Activated CD8-positive, alpha-beta T cell treated with anti-CD3 and anti-CD28 coated beads, Interleukin-2, amount 10 ng/mL, durations not matched to agents 7 days and 5 days (primary cell): ENCODE data around the gene VCP. TPM values are rescaled to one million over a fixed set of nuclear protein-coding genes. Genes with fewer than 3 reads are reported as not detected.

Experiments
- ATAC-seq: fragments of 150-1000 bp; cut with Tn5 transposase; one replicate; pipeline ENCODE4 v1.10.0; 2021; ENCODE audit warnings: moderate library complexity
- CTCF ChIA-PET: fragments of 350-600 bp; sonication (Branson Sonifier 250); formaldehyde crosslinking; loops from one replicate; lab custom pipeline; 2021; ENCODE audit warnings: antibody characterized with exemption; lab: Charles Lee
- POLR2A ChIA-PET: fragments of 350-600 bp; sonication (Branson Sonifier 250); formaldehyde crosslinking; loops from one replicate; lab custom pipeline; 2021; ENCODE audit warnings: antibody characterized with exemption; lab: Charles Lee
- DNase-seq: peaks from one replicate; pipeline ENCODE4 v3.0.0-alpha.2; 2020
- H3K27ac Mint-ChIP-seq: one replicate; pipeline ENCODE4 v1.8.0; 2021; ENCODE audit warnings: mild to moderate bottlenecking, mixed read lengths
- H3K27me3 Mint-ChIP-seq: one replicate; pipeline ENCODE4 v1.8.0; 2021; ENCODE audit warnings: low read depth, mixed read lengths
- H3K36me3 Mint-ChIP-seq: one replicate; pipeline ENCODE4 v1.8.0; 2021; ENCODE audit warnings: low read depth, mixed read lengths
- H3K4me1 Mint-ChIP-seq: one replicate; pipeline ENCODE4 v1.8.0; 2021; ENCODE audit warnings: low read depth, mixed read lengths
- H3K4me3 Mint-ChIP-seq: one replicate; pipeline ENCODE4 v1.8.0; 2021; ENCODE audit warnings: mild to moderate bottlenecking, mixed read lengths
- H3K9me3 Mint-ChIP-seq: one replicate; pipeline ENCODE4 v1.8.0; 2022; ENCODE audit warnings: mixed read lengths; ENCODE audit not compliant: insufficient read depth
- total RNA-seq, 2 experiments: library from RNA; stranded (reverse); gene quantifications; one replicate each; pipeline ENCODE4 v1.2.3, GENCODE V29; 2021

The VCP gene
- 100 to 1,000 TPM; 214 to 217 TPM for total RNA-seq

DNA sequence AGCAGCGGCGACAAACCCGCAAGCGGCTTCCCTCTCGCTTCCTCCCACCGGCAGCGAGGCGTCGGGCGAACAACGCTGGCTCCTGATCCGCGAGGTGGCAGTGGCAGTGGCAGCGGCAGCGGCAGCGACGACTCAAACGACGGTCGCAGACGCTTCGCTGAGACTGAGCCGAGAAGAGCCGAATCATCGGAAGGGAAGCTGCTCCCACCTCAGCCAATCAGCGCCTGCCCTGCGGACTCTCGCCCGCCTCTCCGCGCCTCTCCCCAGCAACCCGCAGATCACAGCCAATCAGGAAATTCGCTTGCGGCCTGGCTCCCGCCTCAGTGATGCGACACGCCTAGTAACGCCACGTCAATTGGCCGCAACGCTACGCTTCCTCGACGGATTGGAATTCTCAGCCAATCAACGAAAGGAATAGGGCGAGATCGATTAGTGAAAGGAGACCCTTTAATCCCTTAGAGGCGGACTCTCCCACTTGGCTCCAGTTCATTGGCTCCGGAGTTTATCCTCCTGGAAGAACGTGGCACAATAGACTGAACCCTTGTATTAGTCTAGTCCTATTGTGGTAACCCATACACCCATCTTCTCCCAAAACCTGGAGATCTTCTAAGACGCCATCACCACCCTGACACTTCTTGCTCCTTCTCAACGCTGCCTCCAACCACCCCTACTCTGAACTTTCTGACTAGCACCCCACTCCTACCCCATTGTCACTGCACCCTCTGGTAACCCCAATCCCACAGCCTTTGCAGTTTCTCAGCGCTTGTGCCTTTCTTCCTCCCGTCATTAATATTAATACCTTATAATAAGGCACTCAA lies at the start of gene VCP:
Gene VCP, minus strand, starts transcription at position 165 of the 818 bp plus-strand sequence. CDS start 272 bp downstream, outside the sequence.
- ChIA-PET CTCF (interaction anchor here (0.7 to 3.2 kb wide), 8 partner anchors 8 to 481 kb away, joined by 3 to 32 read pairs (median 12); partner anchors contain the start of genes FANCG, PIGO and STOML2), POLR2A (interaction anchor here (0.6 to 3.2 kb wide), 16 partner anchors 8 to 410 kb away, joined by 3 to 43 read pairs (median 6); partner anchors contain the start of genes FANCG, PIGO and STOML2)
- H3K36me3 Mint-ChIP-seq: peaks cover 82% of the 10 kb centered on the region
- peak within 1 kb of the TSS; percentile 96 for H3K27ac Mint-ChIP-seq
- H3K27me3 Mint-ChIP-seq: no peaks in the 10 kb centered on the region
- no peaks in the 10 kb centered on the region for H3K9me3 Mint-ChIP-seq
- DNase-seq (peak; percentile 98), ATAC-seq (peak; percentile 94)
- peaks cover 57% of the 10 kb centered on the region for H3K4me1 Mint-ChIP-seq
- H3K4me3 Mint-ChIP-seq: peak within 1 kb of the TSS; percentile 92

- Mint-ChIP-seq H3K36me3 (peaks cover 6% of the 10 kb centered on the region), H3K4me3 (peak overlapping the region; percentile 95), H3K4me1 (peaks cover 36% of the 10 kb centered on the region), H3K9me3 (no peaks in the 10 kb centered on the region), H3K27me3 (no peaks in the 10 kb centered on the region), H3K27ac (peak overlapping the region; percentile 92)
- peak; percentile 95 for DNase-seq
- POLR2A ChIA-PET: interaction anchor here (1.3 kb wide), 1 partner anchor 142 kb away, joined by 4 read pairs; no protein-coding TSS in a partner anchor
- CTCF ChIA-PET: interaction anchor here (0.6 to 6.7 kb wide), 29 partner anchors 10 to 1103 kb away, joined by 3 to 77 read pairs (median 3); partner anchors contain the start of genes PIGO and STOML2
- peak; percentile 56 for ATAC-seq
These were observed 44.6 kb upstream of the VCP start for GRCh38 chr9:35116898-35117551.

DNA sequence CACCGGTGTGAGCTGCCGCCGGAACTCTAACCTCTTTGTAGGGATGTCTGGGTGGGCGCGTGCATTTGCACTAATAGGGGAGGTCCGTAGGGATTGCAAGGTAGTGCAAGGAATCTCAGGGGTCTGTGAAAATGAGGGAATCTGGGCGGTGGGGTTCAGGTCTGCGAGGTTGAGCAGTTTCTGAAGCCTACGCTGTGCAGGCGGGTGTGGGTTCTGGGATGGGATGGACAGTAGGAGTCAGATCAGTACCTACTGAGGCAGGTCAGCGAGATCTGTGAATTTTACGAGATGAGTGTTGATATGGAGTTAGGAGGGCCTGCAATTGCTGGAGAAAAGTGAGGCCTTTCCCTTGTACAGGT lies 44.1 kb upstream of the VCP start:
- ChIA-PET POLR2A (interaction anchor here (0.7 to 1.7 kb wide), 4 partner anchors 18 to 616 kb away, joined by 3 to 5 read pairs (median 4); partner anchors contain the start of genes CREB3 and TLN1), CTCF (interaction anchor here (0.7 to 6.7 kb wide), 24 partner anchors 11 to 1103 kb away, joined by 3 to 77 read pairs (median 4); partner anchors contain the start of gene STOML2)
- Mint-ChIP-seq H3K27ac (peak overlapping the region; percentile 92), H3K4me3 (peak overlapping the region; percentile 95), H3K36me3 (peaks cover 6% of the 10 kb centered on the region), H3K4me1 (peaks cover 41% of the 10 kb centered on the region), H3K27me3 (no peaks in the 10 kb centered on the region), H3K9me3 (no peaks in the 10 kb centered on the region)
- DNase-seq (no peak), ATAC-seq (peak; percentile 1)

DNA sequence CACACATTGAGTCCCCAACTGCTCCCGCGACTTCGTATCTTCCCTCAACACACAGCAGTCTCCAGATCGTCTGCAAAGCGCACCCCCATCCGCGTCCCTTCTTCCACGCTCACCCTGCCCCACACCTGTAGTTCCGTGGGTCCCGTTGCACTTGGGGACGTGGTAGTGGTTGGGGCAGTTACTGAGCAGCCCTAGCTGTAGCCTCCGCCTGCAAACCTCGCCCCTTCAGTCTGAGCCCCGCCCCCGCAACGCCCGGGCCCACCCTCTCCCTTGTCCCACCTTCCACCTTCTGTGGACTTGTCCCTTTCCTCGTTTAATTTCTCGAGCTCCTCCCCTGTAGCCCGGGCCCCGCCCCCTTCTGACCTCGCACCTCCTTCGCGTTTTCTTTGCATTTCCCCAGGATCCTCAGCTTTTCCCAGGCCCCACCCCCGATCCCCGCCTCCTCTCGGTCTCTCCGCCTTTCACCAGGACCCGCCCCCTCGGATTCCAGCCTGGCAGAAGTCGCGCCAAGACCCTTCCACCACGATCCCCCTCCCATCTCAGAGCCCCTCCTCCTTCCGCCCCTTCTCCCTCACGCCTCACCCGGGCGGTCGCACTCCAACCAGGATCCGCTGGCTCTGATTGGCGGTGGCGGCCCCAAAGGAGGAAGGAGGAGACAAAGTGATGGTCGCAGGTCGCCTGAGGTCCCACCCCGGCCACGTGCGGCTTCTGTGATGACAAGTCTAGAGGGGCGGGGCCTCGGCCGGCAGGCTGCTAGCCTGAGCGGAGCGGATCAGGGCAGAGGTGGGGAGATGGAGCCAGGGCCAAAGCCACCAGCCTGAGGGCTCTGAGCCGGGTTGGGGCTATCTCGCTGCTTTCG lies 43.5 kb upstream of the VCP start, which contains the start of gene ATOSB:
Gene ATOSB, minus strand, starts transcription at position 183 of the 859 bp plus-strand sequence. CDS start 7,588 bp downstream, outside the sequence.
- ATAC-seq (peak; percentile 71), DNase-seq (peak; percentile 97)
- Mint-ChIP-seq H3K36me3 (peaks cover 6% of the 10 kb centered on the region), H3K9me3 (no peaks in the 10 kb centered on the region), H3K4me3 (peak within 1 kb of the TSS; percentile 95), H3K27me3 (no peaks in the 10 kb centered on the region), H3K27ac (peak within 1 kb of the TSS; percentile 92), H3K4me1 (peaks cover 44% of the 10 kb centered on the region)
- CTCF ChIA-PET: interaction anchor here (0.7 to 6.7 kb wide), 14 partner anchors 11 to 469 kb away, joined by 3 to 77 read pairs (median 5); partner anchors contain the start of genes GALT and PIGO
- POLR2A ChIA-PET: interaction anchor here (0.6 to 2.9 kb wide), 9 partner anchors 13 to 616 kb away, joined by 3 to 33 read pairs (median 4); partner anchors contain the start of genes ARHGEF39, CREB3, PIGO and STOML2

- ChIA-PET CTCF (interaction anchor here (0.6 to 6.7 kb wide), 15 partner anchors 11 to 468 kb away, joined by 3 to 77 read pairs (median 5); partner anchors contain the start of genes GALT, PIGO and STOML2), POLR2A (interaction anchor here (0.6 to 2.9 kb wide), 10 partner anchors 12 to 617 kb away, joined by 3 to 33 read pairs (median 4); partner anchors contain the start of genes ARHGEF39, CREB3, FANCG and PIGO)
- ATAC-seq (no peak), DNase-seq (peak; percentile 75)
- peak overlapping the region; percentile 95 for H3K4me3 Mint-ChIP-seq
- H3K27ac Mint-ChIP-seq: peak overlapping the region; percentile 92
- H3K9me3 Mint-ChIP-seq: no peaks in the 10 kb centered on the region
- H3K27me3 Mint-ChIP-seq: no peaks in the 10 kb centered on the region
- H3K4me1 Mint-ChIP-seq: peaks cover 53% of the 10 kb centered on the region
- peaks cover 6% of the 10 kb centered on the region for H3K36me3 Mint-ChIP-seq
These were observed 42.6 kb upstream of the VCP start for GRCh38 chr9:35114840-35115628.

- H3K36me3 Mint-ChIP-seq: peaks cover 6% of the 10 kb centered on the region
- peaks cover 59% of the 10 kb centered on the region for H3K4me1 Mint-ChIP-seq
- ATAC-seq (peak; percentile 35), DNase-seq (peak; percentile 89)
- H3K27me3 Mint-ChIP-seq: no peaks in the 10 kb centered on the region
- peak overlapping the region; percentile 95 for H3K4me3 Mint-ChIP-seq
- H3K9me3 Mint-ChIP-seq: no peaks in the 10 kb centered on the region
- POLR2A ChIA-PET: interaction anchor here (1.4 to 2.9 kb wide), 5 partner anchors 11 to 46 kb away, joined by 3 to 33 read pairs (median 6); partner anchors contain the start of genes FANCG, PIGO, STOML2 and VCP
- peak overlapping the region; percentile 92 for H3K27ac Mint-ChIP-seq
- CTCF ChIA-PET: interaction anchor here (0.6 to 6.7 kb wide), 15 partner anchors 11 to 467 kb away, joined by 3 to 77 read pairs (median 4); partner anchors contain the start of genes GALT, PIGO, STOML2 and VCP
These were observed 41.9 kb upstream of the VCP start for GRCh38 chr9:35114113-35114839.

GRCh38 chr9:35112257-35113020 lies 40.0 kb upstream of the VCP start:
- no peak for DNase-seq
- CTCF ChIA-PET: interaction anchor here (0.6 to 2.4 kb wide), 4 partner anchors 15 to 147 kb away, joined by 3 to 14 read pairs (median 4); partner anchors contain the start of genes FANCG and PIGO
- peaks cover 9% of the 10 kb centered on the region for H3K36me3 Mint-ChIP-seq
- peaks cover 63% of the 10 kb centered on the region for H3K4me1 Mint-ChIP-seq
- no peak for ATAC-seq
- no peaks in the 10 kb centered on the region for H3K9me3 Mint-ChIP-seq
- H3K27me3 Mint-ChIP-seq: no peaks in the 10 kb centered on the region
- H3K4me3 Mint-ChIP-seq: peak overlapping the region; percentile 69
- H3K27ac Mint-ChIP-seq: peak overlapping the region; percentile 57
- POLR2A ChIA-PET: interaction anchor here (0.7 to 2.7 kb wide), 3 partner anchors 9 to 40 kb away, joined by 4 to 14 read pairs (median 4); partner anchors contain the start of genes STOML2 and VCP

- Mint-ChIP-seq H3K4me3 (peak overlapping the region; percentile 69), H3K4me1 (peaks cover 52% of the 10 kb centered on the region), H3K9me3 (no peaks in the 10 kb centered on the region), H3K36me3 (peaks cover 9% of the 10 kb centered on the region), H3K27me3 (no peaks in the 10 kb centered on the region), H3K27ac (peak overlapping the region; percentile 61)
- ATAC-seq (peak; percentile 67), DNase-seq (peak; percentile 98)
- ChIA-PET POLR2A (interaction anchor here (0.7 to 2.7 kb wide), 5 partner anchors 8 to 39 kb away, joined by 3 to 14 read pairs (median 4); partner anchors contain the start of genes FANCG, STOML2 and VCP), CTCF (interaction anchor here (1.0 to 2.4 kb wide), 4 partner anchors 14 to 409 kb away, joined by 3 to 14 read pairs (median 4); partner anchors contain the start of genes FANCG and PIGO)
These were observed 38.8 kb upstream of the VCP start for GRCh38 chr9:35111001-35111933.
